HG03196 (cell line): ENCODE measurements around the gene POU2AF2.
"Not testable (repeated sequence)": the region's sequence is repeated elsewhere in the genome, so short reads cannot be mapped to it uniquely, and the experiment has no call there.

Source experiments
- ATAC-seq: cut with Tn5 transposase; IDR thresholded peaks from one replicate; pipeline ENCODE4 v1.9.1; 2021; ENCODE audit not compliant: unreplicated experiment

Gene POU2AF2, protein sequence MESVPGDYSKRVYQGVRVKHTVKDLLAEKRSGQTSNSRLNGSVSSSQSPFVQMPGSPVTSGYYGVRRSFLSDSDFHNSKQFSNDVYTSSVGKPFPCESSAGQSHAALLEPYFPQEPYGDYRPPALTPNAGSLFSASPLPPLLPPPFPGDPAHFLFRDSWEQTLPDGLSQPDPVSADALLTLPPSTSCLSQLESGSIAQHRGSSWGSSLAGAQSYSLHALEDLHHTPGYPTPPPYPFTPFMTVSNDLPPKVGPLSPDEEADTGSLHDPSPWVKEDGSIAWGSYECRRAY

DNA sequence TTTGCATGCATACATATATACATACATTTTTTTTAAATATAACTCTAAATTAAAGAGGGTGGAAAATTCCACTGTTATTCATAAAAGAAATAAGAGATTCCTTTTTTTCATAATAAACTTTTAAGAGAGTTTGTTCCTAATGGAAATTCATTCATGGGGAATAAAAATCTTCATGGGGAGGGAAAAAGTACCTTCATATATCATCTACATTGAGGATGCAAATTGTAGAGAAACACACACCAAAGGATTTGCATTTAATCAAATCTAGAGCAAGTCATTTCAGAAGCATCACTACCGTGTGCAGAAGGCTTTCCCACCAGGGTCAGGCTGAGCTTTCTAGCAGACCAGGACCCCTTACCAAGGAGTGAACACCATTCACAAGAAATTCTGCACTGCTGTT is at the start of gene POU2AF2:
Gene POU2AF2 (plus strand): TSS at position 301 of the 400 bp plus-strand sequence. CDS start 129 bp downstream, outside the sequence.
- ATAC-seq: no peak

DNA sequence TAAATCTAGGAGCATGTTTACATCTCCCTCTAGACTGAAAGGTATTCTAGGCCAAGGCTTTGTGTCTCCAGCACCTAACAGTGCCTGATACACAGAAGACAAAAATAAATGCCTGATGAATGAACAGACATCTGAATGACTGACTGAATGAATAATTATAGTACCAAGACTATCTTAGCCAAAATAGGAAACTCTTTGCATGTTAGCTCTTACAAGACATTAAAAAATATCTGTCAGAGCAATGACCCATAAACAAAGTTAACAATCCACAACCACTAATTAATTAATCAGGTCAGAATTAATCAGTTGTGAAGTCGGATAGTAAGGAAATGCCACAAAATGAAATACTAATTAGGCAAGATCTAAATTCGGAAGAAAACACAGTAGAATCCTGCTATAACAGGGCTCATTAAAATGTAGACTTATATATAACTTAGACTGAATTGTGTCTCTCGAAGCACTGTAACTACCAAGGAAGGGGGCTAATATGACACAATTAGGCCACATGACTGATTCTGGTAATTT is 45.5 kb upstream of the POU2AF2 start:
- no peak for ATAC-seq

DNA sequence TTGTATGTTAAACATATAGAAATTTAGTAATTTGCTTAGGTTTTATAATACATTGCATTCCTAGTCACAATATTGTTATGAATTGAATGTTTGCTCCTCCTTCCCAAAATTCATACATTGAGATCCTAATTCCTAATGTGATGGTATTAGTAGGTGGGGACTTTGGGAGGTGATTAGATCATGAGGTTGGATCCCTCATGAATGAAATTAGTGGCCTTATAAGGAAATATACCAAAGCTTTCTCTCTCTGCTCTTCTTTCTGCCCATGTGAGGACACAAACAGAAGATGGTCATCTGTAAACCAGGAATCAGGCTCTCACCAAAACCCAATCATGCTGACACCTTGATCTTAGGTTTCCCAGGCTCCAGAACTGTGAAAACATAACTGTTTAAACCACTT is 41.3 kb upstream of the POU2AF2 start:
- no peak for ATAC-seq

GRCh38 chr11:111205632-111206385 is 39.7 kb upstream of the POU2AF2 start:
- ATAC-seq: no peak

DNA sequence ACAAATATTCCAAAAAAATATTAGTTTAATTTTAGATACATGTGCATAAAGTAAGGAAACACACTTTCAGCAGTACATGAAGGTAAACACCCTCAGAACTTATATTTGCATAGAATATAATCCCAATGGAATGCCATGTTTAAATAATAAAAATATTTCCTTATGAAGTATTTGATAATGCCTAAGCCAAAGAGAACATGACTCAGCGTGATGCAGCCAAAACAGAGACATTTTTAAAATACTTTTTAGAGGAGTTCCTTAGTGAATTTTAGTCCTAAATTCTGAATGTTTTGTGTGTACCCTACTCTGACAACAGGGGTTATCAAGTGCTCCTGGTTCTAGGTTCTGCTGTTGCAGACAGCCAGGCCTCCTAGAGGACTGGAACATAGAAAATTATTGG is 39.1 kb upstream of the POU2AF2 start:
- ATAC-seq: no peak

GRCh38 chr11:111207213-111207612 is 38.3 kb upstream of the POU2AF2 start:
- ATAC-seq: no peak

DNA sequence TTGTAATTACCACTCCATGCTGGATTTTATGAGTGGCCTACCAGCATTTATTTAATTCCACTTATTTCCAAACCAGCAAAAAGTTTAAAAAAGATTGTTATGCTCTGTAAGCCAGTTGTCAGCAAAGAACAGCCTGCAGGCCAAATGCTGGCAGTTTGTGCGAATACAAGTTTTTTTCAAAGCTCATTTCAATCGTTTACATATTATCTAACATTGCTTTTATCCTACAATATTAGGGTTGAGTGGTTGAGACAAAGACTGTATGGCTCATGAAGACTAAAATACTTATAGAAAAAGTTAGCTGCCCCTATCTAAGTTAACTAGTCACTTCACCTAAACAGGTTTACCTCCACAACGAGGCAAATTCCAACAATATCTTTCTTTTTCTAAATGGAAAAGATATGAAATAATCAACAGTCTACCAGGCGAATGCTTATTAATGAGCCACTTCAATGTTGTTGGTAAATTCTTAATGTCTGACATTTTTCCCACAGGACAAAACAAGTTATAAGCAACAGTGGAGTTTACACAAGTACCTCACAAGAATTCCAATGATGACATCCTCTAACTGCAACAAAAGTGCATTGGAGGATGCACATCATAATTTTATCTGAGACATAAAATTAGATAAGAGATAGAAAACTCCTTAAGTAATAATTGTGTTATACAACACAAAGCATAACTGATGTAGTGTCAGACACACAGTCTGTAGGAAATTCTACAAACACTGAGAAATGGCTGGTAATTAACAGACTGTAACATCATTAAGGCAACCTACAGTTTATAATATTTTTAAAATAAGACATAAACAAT is 35.8 kb upstream of the POU2AF2 start:
- no peak for ATAC-seq

DNA sequence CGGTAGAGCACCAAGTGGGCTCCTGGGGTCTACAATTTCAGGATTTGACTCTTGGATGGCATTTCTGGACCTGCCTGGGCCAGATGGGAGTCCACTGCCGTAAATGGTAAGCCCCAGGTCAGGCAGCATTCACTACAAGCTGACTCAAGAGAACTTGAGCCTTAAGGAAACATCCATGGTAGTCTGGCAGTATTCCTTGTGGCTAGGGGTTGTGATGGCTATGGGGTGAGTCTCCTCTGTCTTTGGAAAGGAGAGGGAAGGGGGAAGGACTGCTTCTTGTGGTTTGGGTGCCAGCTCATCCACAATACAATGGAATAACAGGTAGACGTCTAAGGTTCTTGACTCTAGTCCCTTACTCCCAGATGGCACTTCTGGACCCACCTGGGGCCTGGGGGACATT is 32.3 kb upstream of the POU2AF2 start:
- no peak for ATAC-seq

DNA sequence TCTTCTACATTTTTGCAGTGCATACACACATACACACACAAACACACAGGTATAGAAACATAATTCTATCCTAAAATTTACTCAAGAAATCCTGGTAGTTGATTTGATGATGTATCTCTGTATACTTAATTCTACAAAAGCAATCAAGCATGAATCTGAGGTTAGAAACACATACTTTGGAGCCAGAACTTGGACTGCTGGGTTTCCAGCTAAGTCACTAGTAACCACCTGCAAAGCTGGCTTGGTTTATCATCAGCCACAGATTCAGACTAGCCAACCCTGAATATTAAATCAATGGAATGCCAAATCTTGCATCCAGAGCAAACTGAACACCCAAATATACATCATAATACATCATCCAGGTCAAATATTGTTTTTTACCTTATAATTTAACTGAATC is 24.8 kb upstream of the POU2AF2 start:
- no peak for ATAC-seq

DNA sequence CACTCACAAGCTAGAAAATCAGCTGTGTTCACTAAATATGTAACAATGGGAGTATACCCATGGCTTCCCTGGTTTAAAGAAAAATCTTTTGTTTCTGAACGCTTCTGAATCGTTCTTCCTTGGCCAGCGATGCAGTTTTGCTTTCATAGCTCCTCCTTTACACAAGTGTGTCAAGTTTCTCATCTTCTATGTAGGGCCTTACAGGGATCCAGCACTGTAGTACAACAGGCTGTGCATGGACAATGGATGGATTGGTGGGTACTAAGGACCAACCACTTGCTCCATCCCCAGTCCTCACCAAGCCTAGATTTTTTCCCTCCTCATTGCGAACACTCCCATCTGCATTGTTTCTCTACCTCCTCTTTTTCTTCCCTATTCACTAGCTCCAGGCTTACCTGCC is 24.3 kb upstream of the POU2AF2 start:
- no peak for ATAC-seq

GRCh38 chr11:111221936-111222335 is 23.6 kb upstream of the POU2AF2 start:
- not testable (repeated sequence) for ATAC-seq

DNA sequence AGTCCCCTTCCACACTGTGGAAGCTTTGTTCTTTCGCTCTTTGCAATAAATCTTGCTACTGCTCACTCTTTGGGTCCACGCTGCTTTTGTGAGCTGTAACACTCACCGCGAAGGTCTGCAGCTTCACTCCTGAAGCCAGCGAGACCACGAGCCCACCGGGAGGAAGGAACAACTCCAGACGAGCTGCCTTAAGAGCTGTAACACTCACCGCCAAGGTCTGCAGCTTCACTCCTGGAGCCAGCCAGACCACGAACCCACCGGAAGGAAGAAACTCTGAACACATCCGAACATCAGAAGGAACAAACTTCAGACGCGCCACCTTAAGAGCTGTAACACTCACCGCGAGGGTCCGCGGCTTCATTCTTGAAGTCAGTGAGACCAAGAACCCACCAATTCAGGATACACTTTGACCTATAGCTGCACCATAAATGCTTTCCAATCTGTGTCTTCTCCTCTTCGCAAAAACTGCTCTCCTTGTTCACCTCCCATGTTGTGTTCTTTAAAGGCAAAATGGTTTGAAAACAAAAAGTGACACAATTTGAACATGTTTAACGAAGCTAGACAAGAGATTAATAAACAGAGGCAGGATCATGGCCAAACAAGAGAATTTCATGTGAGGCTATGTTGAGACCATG is 22.6 kb upstream of the POU2AF2 start:
- ATAC-seq: not testable (repeated sequence)

DNA sequence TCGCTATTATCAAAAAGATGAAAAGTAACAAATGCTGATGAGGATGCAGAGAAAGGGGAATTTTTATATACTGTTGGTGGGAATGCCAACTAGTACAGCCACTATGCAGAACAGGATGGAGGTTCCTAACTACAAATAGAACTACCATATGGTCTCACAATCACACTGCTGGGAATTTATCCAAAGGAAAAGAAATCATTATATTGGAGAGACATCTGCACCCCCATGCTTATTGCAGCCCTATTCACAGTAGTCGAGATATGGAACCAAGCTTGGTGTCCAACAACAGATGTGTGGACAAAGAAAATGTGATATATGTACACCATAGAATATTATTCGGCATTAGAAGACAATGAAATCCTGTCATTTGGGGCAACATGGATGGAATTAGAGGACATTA is 19.6 kb upstream of the POU2AF2 start:
- no peak for ATAC-seq

GRCh38 chr11:111229604-111230003 is 15.9 kb upstream of the POU2AF2 start:
- no peak for ATAC-seq

DNA sequence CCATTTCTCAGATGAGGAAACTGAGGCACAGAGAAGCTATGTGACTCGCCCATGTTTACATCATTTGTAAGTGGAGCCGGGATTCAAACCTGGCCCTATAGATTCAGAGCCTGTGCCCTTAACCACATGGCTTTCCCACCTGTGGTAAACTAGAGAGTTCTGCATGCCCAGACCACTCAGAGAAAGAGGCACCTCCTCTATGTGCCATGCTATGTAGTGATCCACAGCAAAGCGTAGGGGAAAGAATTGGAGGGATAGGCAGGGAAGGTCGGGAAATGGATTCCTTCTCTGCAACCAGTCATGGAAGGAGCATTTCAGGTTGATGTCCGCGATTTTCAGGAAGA is 15.4 kb upstream of the POU2AF2 start:
- peak; percentile 24 for ATAC-seq

DNA sequence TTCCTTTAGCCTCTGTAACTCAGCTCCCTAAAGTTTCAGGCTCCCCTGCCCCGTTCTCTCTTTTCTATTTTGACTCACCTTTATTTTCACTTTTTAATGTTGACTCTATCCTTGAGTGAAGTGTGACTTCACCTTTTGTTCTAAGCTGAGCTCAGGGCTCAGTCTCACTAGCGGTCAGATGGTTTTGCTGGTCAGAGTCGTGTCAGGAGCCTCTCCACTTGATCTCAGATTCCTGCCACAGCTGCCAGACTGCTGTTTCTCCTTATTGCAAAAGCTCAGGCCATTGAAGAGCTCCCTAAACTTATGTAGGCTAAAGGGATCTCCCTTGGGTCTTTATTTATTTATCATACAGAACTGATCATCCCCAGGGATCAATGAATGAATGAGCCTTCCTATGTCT is 13.7 kb upstream of the POU2AF2 start:
- no peak for ATAC-seq

DNA sequence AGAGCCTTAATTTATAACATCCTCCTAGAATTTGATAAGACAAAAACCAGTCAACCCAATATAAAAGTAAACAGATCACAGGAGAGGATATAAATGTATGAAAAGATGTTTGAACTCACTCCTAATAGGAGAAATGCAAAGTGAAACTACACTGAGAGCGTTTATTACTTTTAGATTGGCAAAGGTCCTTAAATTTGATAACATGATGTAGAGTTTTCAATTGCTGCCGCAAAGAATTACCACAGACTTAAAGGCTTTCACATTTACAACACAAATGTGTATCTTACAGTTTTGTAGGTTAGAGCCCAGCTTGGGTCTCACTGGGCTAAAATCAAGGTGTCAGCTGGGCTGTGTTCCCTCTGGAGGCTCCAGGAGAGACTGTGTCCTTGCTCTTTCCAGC is 9.1 kb upstream of the POU2AF2 start:
- ATAC-seq: no peak

DNA sequence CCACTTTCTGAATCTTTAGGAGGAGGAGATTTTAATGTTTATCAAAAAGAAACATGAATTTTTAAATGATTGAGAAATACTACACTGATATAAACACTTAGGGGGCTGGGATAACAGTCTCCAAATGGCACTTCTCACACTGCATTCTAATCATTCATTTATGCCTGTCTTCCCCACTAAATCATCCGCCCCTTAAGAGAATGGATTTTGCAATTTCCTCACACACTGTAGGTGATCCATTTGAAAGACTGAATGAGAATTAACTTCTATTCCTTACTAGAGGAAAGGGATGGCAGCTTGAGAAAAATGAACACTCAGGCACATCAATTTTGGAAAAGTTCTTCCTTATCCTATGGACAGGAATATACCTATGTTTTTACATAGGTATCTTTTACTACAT is 7.6 kb upstream of the POU2AF2 start:
- ATAC-seq: no peak

DNA sequence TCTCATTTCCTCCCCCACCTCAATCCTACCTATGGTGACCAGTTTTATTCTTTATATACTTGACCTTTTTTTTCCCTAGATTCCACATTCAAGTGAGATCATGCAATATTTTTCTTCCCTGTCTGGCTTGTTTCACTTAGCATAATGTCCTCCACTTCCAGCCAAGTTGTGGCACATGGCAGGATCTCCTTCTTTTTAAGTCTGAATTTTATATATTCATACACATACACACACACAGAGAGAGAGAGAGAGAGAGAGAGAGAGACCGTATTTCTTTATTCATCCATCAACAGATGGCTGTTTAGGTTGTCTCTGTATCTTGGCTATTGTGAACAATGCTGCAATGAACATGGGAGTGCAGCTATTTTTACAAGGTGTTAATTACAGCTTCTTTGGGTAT is 1.4 kb downstream of the POU2AF2 start:
- ATAC-seq: no peak

GRCh38 chr11:111250936-111251335 is 5.4 kb downstream of the POU2AF2 start:
- ATAC-seq: no peak

- ATAC-seq: no peak
These were observed 7.6 kb downstream of the POU2AF2 start for GRCh38 chr11:111253131-111253530.
